Keratinocyte (primary cell): ENCODE measurements around the gene NOTUM.

ENCODE experiments used
- EZH2 ChIP-seq: IDR thresholded peaks from one replicate; pipeline ENCODE4 v1.6.1; 2012; ENCODE audit warnings: inconsistent platforms, mild to moderate bottlenecking, low read length, moderate library complexity
- TF ChIP-seq, protein P1 (sequence below), 3 experiments: IDR thresholded peaks in 1 of 3; conservative IDR thresholded peaks in 1 of 3; optimal IDR thresholded peaks in 1 of 3; 2 replicates in 2 of 3; 3 replicates in 1 of 3; pipeline versions ENCODE3 to v1.5.1; 2011; ENCODE audit warnings: low read length in 3 of 3, mild to moderate bottlenecking in 3 of 3, moderate library complexity in 2 of 3, control low read depth in 1 of 3, inconsistent platforms in 1 of 3; ENCODE audit not compliant: insufficient read depth in 2 of 3; ENCODE audit errors: extremely low read depth in 1 of 3

DNA sequence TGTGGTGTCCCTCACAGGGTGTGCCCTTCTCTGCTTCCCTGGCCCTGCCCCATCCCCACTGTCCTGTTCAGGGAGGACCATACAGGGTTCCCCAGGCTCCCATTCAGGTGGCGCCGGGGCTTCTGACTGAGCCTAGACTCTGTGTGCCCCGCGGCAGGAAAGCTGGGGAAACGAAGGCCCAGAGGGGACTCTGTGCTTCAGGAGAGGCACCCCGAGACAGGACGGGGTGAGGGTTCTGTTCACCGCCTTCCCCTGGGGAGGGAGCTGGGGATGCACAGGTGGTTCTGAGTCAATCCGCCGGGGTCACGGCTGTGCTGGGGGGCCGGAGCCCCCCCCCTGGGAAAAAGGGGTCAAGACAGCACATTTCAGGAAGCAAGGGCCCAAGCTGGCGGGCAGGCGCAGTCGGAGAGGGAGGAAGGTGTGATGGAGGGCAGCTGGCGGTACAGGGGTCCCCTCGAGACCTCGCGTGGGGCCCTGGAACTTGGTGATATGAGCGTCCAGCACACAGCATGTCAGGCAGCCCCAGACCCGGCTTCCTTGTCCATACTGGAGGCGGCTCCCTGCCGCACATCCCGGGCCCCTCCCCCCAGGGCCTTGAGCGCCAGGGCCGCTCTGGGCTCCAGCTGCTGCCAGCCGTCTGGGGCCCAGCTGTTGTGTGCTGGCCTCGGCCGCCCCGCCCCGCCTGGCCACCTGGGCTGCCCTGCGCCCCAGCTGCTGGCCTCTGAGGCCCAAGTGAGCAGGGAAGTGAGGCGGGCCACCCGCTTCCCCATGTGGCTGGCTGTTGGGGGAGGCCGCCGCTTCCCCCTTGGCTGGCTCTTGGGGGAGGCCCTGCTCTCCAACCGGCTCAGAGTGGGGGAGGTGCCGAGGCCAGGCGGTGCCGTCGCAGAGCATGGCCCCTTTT lies 5.6 kb upstream of the NOTUM start:
- TF ChIP-seq, protein P1, sequence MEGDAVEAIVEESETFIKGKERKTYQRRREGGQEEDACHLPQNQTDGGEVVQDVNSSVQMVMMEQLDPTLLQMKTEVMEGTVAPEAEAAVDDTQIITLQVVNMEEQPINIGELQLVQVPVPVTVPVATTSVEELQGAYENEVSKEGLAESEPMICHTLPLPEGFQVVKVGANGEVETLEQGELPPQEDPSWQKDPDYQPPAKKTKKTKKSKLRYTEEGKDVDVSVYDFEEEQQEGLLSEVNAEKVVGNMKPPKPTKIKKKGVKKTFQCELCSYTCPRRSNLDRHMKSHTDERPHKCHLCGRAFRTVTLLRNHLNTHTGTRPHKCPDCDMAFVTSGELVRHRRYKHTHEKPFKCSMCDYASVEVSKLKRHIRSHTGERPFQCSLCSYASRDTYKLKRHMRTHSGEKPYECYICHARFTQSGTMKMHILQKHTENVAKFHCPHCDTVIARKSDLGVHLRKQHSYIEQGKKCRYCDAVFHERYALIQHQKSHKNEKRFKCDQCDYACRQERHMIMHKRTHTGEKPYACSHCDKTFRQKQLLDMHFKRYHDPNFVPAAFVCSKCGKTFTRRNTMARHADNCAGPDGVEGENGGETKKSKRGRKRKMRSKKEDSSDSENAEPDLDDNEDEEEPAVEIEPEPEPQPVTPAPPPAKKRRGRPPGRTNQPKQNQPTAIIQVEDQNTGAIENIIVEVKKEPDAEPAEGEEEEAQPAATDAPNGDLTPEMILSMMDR (optimal IDR thresholded peaks at IDR 0.05 in 1 of 3, IDR thresholded peaks at IDR 0.05 in 1 of 3, conservative IDR thresholded peaks at IDR 0.05 in 1 of 3; ENCODE audit: extremely low read depth in 1 of 3, insufficient read depth in 2 of 3, low read length in 3 of 3), result no peak
- TF ChIP-seq EZH2, result no peak
